Hepatocyte (in vitro differentiated cells): Measurements from ENCODE around the gene TAAR8. TPM values are rescaled to one million over a fixed set of nuclear protein-coding genes. Genes with fewer than 3 reads are reported as not detected.

Source experiments
- DNase-seq: peaks from one replicate; pipeline ENCODE4 v3.0.0-alpha.2; 2016; ENCODE audit warnings: low spot score
- H2AFZ ChIP-seq: fragments of 200-600 bp; sonication (generic); 2 replicates; pipeline ENCODE4 v1.6.0; 2016; ENCODE audit warnings: antibody characterized with exemption, mild to moderate bottlenecking
- H3K27ac ChIP-seq: fragments of 200-600 bp; sonication (generic); 2 replicates; pipeline ENCODE4 v1.5.1; 2016; ENCODE audit warnings: mild to moderate bottlenecking
- H3K27me3 ChIP-seq: fragments of 200-600 bp; sonication (generic); 2 replicates; pipeline ENCODE4 v1.6.1; 2016
- H3K36me3 ChIP-seq: fragments of 200-600 bp; sonication (generic); replicated peaks from 2 replicates; pipeline ENCODE4 v1.5.1; 2016; ENCODE audit warnings: low read depth; ENCODE audit not compliant: insufficient read depth
- H3K4me1 ChIP-seq: fragments of 200-600 bp; sonication (generic); 2 replicates; pipeline ENCODE4 v1.5.1; 2016; ENCODE audit warnings: mild to moderate bottlenecking, moderate library complexity; ENCODE audit not compliant: insufficient read depth
- H3K4me2 ChIP-seq: fragments of 200-600 bp; sonication (generic); 2 replicates; pipeline ENCODE4 v1.6.0; 2016
- H3K4me3 ChIP-seq: fragments of 200-600 bp; sonication (generic); 2 replicates; pipeline ENCODE4 v1.5.1; 2016; ENCODE audit warnings: mild to moderate bottlenecking
- H3K79me2 ChIP-seq: fragments of 200-600 bp; sonication (generic); 2 replicates; pipeline ENCODE4 v1.6.0; 2017; ENCODE audit warnings: mild to moderate bottlenecking
- H3K9me2 ChIP-seq: fragments of 200-600 bp; sonication (generic); replicated peaks from 2 replicates; pipeline ENCODE4 v1.6.0; 2017; ENCODE audit warnings: mild to moderate bottlenecking; ENCODE audit not compliant: insufficient read depth
- H3K9me3 ChIP-seq: fragments of 200-600 bp; sonication (generic); 2 replicates; pipeline ENCODE4 v1.5.1; 2016; ENCODE audit warnings: low read depth, mild to moderate bottlenecking
- H4K20me1 ChIP-seq: fragments of 200-600 bp; sonication (generic); 2 replicates; pipeline ENCODE4 v1.6.0; 2016; ENCODE audit warnings: mild to moderate bottlenecking; ENCODE audit not compliant: insufficient read depth, poor library complexity, severe bottlenecking
- CTCF ChIP-seq: fragments of 200-600 bp; sonication (generic); IDR thresholded peaks from 2 replicates; pipeline ENCODE4 v1.5.1; 2016; ENCODE audit warnings: antibody characterized with exemption, mild to moderate bottlenecking; ENCODE audit not compliant: poor library complexity
- EZH2 ChIP-seq: fragments of 200-600 bp; sonication (generic); IDR thresholded peaks from 2 replicates; pipeline ENCODE4 v1.6.1; 2016; ENCODE audit warnings: antibody characterized with exemption, mild to moderate bottlenecking, borderline replicate concordance
- EZH2phosphoT487 ChIP-seq: fragments of 200-600 bp; sonication (generic); IDR thresholded peaks from one replicate; pipeline ENCODE4 v1.6.1; 2018; ENCODE audit warnings: antibody characterized with exemption, mild to moderate bottlenecking, low read depth, moderate library complexity; ENCODE audit not compliant: unreplicated experiment, severe bottlenecking
- WGBS: methylation state at CpG from one replicate; pipeline ENCODE4 v1.1.6; 2016; ENCODE audit warnings: low lambda C conversion rate; ENCODE audit errors: missing lambda C conversion rate; 5-methylcytosine and 5-hydroxymethylcytosine counted together
- polyA plus RNA-seq: library from polyadenylated mRNA; unstranded; fragments of >200 nt; fragmentation: Nextera tagmentation; extraction: Ambion mirVana; gene quantifications from 2 replicates; pipeline ENCODE4 v1.2.1, GENCODE V29; 2016
- total RNA-seq: library from RNA; depleted of rRNA; stranded (reverse); fragments of >200 nt; gene quantifications from 2 replicates; pipeline ENCODE4 v1.2.3, GENCODE V29; 2014

Gene TAAR8
- total and polyA plus RNA-seq, 2 experiments from 2014 or later: not detected

GRCh38 chr6:132570221-132570777 lies 17.8 kb downstream of the TAAR8 start, which contains the start of gene TAAR6:
TAAR6 (plus strand) TSS chr6:132570322; CDS start chr6:132570322, 0 bp downstream.
- no peak for DNase-seq
- Histone ChIP-seq H3K4me1 (no peaks in the 10 kb centered on the region), H4K20me1 (no peaks in the 10 kb centered on the region), H3K9me3 (no peaks in the 10 kb centered on the region), H3K79me2 (no peaks in the 10 kb centered on the region), H3K9me2 (no peaks in the 10 kb centered on the region), H2AFZ (no peak within 1 kb of the TSS), H3K27ac (no peak within 1 kb of the TSS), H3K4me3 (no peak within 1 kb of the TSS), H3K36me3 (no peaks in the 10 kb centered on the region), H3K27me3 (no peaks in the 10 kb centered on the region), H3K4me2 (no peak within 1 kb of the TSS)
- no peak for TF ChIP-seq EZH2phosphoT487
- 84% methylated on average over 15 of the region's 15 CpGs for WGBS

DNA sequence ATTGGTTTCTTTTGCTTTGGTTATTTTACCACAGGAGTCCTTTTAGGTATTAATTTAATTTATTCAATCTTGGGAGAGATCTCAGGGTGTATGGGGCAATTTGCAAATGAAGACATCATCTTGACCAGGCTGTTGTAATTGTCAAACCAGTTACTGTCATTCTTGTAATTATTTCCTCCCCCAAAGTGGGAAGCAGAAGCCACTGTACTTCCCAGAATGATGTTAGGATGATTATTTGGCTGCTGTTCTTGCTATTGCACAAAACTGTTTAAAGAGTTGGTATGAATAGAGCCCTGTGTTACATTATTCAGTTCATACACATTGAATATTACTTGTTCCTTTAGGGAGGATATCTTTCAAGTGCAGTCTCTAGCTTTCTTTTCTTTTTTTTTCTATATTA lies 19.3 kb downstream of the TAAR8 start:
- no peak overlapping the region for H3K27ac ChIP-seq

DNA sequence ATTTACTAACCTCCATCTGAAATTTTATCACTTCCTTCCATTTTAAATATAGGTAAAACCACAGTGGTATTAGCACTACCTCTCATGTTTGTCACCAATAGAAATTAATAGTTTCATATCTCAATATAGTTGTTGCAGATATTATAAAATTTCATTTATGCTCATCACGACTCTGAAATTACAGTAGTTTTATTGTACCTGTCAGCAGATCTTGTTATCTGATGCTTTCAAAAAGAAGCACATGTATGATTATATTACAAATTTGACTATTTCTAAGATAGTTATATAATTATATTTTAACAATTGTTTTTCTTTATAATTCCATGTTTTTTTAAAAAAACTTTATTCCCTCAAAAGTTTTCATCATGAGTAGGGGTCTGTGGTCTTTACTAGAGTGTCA lies 32.2 kb downstream of the TAAR8 start:
- no peak for TF ChIP-seq CTCF
- Histone ChIP-seq H3K9me2 (no peaks in the 10 kb centered on the region), H3K4me2 (no peak overlapping the region), H3K9me3 (no peaks in the 10 kb centered on the region), H3K27ac (no peak overlapping the region), H3K79me2 (no peaks in the 10 kb centered on the region), H4K20me1 (no peaks in the 10 kb centered on the region), H3K4me1 (no peaks in the 10 kb centered on the region), H3K27me3 (no peaks in the 10 kb centered on the region), H2AFZ (no peak overlapping the region), H3K4me3 (no peak overlapping the region), H3K36me3 (no peaks in the 10 kb centered on the region)
- no peak for DNase-seq
- 85% methylated on average over 1 of the region's 1 CpG for WGBS

More for the DNA sequence above, 19.3 kb downstream of the TAAR8 start:
- no peak for TF ChIP-seq EZH2phosphoT487
- TF ChIP-seq CTCF: no peak
- TF ChIP-seq EZH2: no peak
- H4K20me1 ChIP-seq: no peaks in the 10 kb centered on the region
- H3K4me2 ChIP-seq: no peak overlapping the region
- no peaks in the 10 kb centered on the region for H3K9me2 ChIP-seq
- no peak for DNase-seq
- H3K79me2 ChIP-seq: no peaks in the 10 kb centered on the region
- H3K36me3 ChIP-seq: no peaks in the 10 kb centered on the region
- H3K9me3 ChIP-seq: no peaks in the 10 kb centered on the region
- no peaks in the 10 kb centered on the region for H3K4me1 ChIP-seq
- no peak overlapping the region for H2AFZ ChIP-seq
- no peak overlapping the region for H3K4me3 ChIP-seq
- H3K27me3 ChIP-seq: no peaks in the 10 kb centered on the region

DNA sequence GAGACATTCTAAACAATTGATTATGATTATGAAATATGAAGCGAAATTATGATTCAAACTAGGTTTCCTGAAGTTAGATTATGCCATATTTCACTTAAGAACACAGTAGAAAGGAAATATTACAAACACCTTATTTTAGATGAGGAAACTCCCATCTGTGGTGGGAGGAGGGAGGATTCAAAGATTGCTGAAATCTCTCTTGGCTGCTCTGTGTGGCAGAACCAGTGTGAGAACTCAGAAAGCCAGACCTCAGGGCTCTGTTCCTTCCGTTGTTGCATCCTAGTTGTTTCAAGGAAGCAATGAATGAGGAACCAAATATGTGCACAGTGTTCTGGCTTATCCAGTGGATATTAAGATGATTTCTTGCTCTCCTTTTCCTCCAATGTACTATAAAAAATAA lies 35.0 kb downstream of the TAAR8 start:
- Histone ChIP-seq H3K9me2 (no peaks in the 10 kb centered on the region), H3K4me3 (no peak overlapping the region), H4K20me1 (no peaks in the 10 kb centered on the region), H3K36me3 (no peaks in the 10 kb centered on the region), H3K9me3 (no peaks in the 10 kb centered on the region), H2AFZ (no peak overlapping the region), H3K4me2 (no peak overlapping the region), H3K27me3 (no peaks in the 10 kb centered on the region), H3K4me1 (no peaks in the 10 kb centered on the region), H3K27ac (no peak overlapping the region), H3K79me2 (no peaks in the 10 kb centered on the region)
- 74% methylated on average over 2 of the region's 2 CpGs for WGBS
- TF ChIP-seq CTCF (no peak), EZH2 (no peak), EZH2phosphoT487 (no peak)
- no peak for DNase-seq
